ENCODE results near the gene FZD4.
"Not testable (repeated sequence)": the region's sequence is repeated elsewhere in the genome, so short reads cannot be mapped to it uniquely, and the experiment has no call there.

The FZD4 gene

DNA sequence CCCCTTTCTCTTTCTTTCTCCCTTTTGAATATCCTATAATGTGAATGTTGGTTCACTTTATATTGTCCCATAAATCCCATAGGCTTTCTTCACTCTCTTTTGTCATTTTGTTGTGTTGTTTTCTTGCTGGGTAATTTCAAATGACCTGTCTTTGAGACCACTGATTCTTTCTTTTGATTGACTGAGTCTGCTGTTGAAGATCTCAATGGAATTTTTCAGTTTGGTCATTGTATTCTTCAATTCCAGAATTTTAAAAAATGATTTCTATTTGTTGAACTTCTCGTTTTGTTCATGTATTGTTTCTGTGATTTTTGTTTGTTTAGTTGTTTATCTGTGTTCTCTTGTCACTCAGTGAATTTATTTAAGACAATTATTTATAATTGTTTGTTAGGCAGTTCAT lies 17.5 kb upstream of the FZD4 start:
- no peak for DNase-seq

DNA sequence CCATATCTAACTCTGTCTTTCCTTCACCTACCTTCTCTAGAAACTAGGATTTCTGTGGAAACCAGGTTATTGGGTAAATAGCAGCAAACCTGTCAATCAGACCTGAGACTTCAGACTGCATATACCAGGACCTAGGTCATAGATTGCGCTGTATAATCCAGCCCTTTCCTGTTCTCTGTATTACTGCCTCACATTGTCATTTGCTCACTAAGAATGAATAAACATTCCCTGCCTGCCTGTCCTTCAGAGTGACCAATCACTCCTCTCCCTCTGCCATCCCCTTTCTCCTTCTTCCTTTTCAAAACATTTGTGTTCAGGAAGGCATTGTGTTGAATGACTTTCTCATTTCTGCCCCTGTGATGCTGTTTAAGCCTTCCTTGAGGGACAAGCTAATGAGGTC lies 14.1 kb upstream of the FZD4 start:
- DNase-seq = no peak

DNA sequence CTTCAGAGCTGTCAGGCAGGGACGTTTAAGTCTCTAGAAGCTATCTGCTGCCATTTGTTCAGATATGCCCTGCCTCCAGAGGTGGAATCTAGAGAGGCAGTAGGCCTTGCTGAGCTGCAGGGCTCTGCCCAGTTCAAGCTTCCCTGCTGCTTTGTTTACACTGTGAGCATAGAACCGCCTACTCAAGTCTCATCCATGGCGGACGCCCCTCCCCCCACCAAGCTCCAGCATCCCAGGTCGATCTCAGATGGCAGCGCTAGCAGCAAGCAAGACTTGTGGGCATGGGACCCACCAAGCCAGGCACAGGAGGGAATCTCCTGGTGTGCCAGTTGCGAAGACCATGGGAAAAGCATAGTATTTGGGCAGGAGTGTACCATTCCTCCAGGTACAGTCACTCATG lies 12.4 kb upstream of the FZD4 start:
- not testable (repeated sequence) for DNase-seq

DNA sequence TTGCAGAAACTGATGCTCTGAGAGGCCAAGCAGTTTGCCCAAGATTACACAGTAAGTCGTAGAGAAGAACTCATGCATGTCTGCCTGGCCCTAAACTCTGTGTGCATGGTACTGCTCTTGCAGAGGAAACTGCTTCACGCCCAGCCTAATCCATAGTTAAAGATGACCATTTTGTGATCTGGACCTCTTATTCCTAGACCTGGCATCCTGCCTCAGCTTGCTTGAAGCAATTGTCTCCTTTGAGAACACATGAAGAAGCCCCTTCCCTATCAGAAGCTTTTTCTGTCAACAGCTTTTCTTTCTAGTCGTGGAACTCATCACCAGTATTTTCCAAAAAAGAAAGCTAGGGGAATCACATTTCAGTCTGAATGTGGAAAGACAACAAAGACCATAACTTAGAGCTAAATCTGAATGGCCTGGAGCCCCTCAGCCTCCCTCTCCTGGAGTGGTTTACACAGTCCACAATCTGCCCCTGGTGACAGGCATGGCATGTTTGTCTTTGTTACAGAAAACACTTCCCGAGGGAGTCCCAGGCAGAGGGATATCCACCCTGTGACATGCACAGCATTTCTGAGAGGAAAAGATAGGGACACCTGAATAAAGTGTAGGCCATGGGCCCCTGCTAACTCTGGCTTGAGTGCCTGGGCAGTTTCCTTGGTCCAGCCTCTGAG lies 2.9 kb upstream of the FZD4 start:
- DNase-seq = peak; percentile 16

DNA sequence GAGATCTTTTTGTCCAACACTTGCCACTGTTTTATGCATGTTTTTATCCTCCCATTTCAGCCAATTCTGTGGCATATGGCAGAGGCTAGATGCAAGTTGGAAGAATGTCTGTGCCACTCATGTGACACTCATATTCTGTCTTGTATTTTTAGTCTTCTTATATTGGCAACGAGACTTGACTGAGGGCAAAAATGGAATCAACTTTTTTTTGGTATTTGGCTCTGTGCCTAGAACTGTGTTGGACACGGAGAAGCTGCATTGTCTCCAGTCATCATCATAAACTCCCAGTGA lies 1.7 kb upstream of the FZD4 start:
- DNase-seq = no peak

DNA sequence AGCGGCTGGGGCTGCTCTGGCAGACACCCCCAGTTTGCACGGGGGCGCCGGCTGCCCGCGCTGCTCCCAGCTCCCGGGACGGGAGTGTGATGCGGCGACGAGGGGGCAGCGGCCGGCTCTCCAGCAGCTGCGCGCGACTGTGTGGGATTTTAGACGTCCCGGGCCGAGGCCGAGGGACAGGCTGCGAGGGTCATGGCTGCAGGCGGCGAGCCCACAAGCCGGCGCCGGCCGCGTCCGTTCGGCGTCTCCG lies 159 bp downstream of the FZD4 start:
- DNase-seq = no peak

DNA sequence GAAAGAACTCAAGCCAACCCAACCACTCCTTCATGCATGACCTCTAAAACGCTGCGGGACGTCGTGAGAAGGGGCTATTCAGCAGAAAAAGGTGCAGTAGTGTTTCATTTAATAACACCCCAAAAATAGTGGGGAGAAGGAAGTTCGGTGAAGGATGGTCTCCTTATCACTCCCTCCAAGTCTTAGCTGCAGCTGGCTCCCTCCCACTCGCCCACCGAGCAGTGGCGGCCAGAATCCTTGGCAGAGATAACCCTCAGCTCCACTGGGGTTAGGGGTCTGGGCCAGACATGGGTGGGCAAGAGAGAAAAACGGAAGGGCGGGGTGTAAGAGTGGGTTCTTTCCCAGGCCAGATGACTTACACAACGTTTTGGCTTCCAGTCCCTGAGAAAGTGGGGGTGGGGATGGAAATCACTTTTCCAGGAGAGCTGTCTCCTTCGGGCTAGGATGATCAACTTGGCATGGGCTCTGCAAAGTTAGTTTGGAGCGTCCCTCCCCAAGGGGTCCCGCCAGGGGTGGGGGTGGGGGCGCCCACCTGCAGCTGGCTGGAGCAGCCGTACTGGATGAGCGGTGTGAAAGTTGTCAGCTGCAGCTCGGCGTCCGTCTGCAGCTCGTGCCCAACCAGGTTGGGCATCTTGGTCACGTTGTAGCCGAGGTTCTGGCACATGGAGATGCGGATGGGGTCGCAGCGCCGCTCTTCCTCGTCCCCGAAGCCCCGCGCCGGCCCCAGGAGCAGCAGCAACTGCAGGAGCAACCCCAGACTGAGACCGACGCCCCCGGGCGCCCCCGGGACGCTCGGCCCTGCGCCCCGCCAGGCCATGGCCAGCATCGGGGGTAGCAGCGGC lies 705 bp downstream of the FZD4 start:
- no peak for DNase-seq

DNA sequence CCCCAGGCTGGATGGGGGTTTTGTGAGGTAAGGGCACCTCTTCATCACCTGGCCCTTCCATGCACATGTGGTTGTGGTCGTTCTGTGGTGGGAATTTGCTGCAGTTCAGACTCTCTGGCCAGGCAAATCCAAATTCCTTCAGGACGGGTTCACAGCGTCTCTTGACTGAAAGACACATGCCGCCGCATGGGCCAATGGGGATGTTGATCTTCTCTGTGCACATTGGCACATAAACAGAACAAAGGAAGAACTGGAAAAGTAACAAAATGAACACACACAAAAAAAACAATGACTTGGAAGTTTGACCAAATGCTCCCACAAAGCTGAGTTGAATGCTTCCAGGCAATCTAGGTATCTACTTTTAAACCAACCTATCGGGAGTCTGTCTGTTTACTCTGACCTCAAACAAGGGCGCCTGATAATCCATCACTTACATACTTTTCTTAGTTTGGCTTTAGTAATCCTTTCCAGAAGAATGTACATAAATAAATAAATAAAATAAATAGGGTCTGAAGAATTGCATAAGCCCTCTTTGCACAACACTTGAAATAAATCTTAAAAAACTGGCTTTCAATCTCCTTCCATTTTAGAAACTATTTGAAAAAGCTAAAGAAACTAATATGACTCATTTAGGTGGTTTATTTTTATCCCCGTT lies 2.8 kb downstream of the FZD4 start:
- DNase-seq = no peak

DNA sequence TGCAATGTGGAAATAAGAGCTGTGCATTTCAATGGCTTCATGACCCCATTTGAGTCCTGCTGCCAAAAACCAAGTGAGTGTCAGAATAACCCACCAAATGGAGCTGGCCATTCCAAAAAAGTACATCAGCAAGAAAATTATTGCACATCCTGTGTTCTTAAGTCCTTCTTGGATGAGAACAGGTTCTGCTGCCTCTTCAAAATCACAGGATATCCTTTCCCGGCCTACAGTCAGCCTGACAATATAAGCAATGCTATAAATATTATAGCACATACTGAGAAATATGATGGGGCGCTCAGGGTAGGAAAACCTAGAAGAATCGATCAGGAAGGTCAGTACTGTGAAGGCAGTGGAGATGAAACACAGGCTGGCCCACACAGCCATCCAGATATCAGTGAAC lies 3.5 kb downstream of the FZD4 start:
- DNase-seq = no peak

DNA sequence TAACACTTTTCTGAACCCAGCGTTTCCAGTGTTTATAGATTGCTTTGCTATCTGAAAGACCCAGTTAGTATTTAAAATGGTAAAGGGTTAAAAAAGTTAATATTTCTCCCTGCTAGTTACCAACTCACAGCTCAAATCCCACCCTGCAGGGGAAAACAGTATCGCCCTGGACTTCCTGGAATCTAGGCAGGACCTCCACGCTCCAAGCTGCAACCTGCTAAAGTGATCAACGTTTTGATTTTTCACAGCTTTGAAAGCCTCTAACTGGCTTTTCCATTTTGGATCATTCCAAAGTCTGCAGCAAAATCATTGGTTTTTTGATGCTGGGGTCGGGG lies 4.6 kb downstream of the FZD4 start:
- DNase-seq = no peak

DNA sequence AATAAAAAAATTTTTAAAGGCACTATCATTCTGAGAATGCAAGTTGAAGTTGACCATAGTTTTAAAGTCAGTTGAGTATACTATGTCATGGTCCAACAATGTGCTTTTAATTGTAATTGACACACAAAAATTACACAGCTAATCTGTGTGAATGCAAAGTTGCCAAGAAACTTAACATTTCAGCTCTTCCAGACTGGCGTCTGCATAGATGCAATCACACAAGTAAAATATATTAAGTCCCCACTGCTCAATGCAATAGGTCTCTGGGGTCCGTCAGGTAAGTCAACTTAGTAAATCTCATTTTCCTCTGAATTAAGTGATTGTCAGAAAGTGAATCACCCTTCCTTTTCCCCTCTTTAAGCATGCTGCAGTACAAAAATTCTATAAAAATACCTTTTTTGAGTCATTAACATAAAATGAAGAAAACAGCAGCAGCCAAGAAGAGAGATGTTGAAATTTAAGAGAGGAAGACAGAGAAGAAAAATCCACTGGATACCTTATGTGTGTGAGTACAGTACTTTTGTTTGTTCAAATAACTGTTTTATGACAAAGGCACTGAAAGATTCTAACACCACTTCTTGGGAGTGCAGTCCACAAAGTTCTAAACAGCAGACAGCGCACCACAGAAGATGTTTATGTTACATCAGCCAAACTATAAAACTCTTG lies 5.1 kb downstream of the FZD4 start:
- no peak for DNase-seq

DNA sequence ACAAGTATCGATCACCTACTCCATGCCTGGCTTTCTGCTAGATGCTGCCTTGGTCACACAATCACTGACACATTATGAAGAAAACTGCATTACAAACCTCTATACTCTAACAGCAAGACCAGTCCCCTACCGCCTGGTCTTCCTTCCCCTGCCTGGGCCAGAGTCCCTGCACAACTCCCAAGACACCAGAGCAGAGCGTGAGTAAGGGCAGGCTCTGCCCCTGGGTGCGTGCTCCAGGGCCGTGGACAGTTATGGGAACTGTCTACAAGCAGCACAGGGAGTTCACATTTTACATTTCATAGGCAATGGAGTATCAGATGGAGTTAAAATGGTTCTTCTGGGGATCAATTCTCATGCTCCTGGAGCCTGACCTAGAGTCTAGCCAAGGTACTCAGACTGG lies 6.5 kb downstream of the FZD4 start:
- no peak for DNase-seq

DNA sequence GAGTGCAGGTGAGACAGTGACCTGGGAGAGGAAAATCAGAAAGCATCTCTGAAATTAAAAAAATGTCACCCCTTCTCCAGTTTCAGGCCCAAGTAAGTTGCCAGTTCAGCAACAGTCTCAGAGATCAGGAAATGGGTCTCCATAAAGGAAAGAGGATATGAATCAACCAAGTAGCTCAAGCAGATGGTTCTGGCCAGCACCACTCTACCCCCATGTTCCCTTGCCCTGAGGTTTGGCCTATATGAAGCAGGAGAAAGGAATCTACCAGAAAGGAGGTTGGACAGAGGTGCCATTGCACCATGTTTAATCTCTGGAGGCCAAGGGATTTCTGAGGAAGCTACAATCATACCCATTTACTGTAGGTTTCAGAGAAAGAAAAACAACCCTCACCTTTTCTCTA lies 7.7 kb downstream of the FZD4 start:
- DNase-seq = no peak

DNA sequence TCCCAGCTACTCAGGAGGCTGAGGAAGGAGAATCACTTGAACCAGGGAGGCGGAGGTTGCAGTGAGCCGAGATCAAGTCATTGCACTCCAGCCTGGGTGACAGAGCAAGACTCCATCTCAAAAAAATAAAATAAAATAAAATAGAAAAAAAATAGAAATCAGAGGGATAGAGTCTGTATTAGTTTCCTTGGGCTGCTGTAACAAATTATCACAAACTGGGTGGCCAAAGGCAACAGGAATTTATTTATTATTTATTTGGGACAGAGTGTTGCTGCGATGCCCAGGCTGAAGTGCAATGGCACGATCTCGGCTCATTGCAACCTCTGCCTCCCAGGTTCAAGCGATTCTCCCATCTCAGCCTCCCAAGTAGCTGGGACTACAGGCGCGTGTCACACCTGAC lies 11.7 kb downstream of the FZD4 start:
- not testable (repeated sequence) for DNase-seq

DNA sequence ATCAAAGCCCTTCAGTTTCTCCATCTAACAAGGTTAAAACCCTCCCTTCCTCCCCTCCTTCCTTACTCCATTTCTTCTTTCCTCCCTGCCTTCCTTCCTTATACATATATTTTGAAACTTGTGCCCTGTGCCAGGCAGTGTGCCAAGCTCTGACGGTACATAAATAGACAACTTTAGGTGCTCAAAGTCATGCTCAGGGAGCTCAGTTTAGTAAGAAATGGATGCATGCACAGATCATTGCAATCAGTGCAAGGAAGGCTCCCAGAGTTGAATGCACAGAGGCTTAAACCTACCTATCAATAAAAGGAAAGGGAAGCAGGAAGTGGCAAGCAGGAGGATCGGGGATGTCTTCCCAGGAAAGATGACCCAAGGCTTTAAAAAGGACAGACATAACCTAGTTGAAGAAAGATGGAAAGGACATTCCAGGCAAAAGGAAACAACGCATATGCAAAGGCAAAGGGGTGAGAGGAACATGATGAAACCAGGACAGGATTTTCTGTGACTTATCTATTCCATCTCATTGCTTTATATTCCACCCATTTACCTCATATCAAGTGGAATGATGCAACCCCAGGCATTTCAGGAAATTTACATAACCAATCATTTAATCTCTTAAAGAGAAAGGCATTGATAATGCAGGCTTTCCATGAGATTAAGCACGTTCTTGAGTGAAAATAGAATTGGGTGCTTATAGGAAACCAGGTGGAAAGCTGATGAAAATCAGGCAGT lies 13.2 kb downstream of the FZD4 start:
- no peak for DNase-seq

DNA sequence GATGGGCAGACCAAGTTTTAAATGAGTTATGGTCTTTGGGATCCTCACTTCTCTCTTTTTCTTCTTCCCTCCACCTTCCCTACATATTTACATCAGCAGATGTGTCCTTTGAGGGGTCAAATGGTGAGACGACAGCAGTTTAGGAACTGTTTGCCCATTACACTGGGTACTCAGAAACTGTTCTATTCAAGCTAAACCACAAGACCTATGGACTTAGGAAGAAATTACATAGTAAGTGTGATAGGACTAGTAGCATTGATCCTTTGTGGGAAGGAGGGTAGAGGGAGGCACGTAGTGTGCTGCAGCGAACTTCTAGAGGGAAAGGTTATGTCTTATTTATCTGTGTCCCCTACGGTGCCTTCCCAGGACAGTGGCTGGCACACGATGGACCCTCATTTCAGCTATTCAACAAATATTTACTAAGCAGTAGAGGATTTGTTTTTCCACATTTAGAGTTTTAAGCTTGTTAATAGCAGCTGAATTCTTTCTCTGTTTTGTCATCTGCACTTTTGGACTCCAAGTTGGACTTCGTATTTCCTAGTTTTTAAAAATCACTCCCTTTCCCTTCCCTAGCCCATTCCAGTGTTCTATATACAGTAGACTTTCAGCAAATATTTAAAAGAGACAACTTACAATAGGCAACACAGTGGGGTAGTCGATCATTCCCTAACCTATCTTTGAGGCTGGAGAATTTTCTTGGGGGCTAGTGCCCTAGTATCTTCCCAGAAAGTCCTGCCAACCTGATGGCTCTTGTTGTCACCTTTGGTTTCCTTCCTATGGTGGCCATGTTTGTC lies 13.9 kb downstream of the FZD4 start:
- no peak for DNase-seq

DNA sequence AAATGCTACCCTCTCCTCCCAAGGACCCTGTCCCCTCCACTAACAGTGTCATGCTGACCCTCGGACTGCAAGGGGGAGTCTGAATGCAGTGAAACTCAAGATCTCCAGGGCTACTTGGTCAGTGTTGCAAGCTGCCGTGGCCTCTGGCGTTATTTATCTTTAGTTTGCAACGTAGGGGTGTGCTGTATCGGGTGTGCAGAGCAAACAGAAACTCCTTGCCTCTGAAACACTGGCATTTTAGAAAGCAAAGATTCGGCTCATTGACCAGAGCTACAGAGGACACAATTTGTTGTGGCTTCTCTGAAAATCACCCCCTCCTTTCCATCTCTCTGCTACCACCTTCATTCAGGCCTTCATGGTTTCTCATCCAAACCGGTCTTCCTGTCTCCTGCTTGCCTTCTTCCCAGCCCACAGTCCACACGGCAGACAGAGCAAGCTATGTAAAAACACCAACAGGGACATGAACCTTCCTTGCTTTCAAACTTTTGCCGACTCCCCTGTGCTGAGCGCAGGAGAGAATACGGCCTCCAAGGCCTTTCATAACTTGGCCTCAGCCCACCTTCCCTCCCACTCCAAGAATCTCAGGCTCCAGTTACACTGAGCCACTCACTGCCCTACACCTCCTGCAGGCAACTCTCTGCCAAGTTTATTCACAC lies 14.9 kb downstream of the FZD4 start:
- no peak for DNase-seq

DNA sequence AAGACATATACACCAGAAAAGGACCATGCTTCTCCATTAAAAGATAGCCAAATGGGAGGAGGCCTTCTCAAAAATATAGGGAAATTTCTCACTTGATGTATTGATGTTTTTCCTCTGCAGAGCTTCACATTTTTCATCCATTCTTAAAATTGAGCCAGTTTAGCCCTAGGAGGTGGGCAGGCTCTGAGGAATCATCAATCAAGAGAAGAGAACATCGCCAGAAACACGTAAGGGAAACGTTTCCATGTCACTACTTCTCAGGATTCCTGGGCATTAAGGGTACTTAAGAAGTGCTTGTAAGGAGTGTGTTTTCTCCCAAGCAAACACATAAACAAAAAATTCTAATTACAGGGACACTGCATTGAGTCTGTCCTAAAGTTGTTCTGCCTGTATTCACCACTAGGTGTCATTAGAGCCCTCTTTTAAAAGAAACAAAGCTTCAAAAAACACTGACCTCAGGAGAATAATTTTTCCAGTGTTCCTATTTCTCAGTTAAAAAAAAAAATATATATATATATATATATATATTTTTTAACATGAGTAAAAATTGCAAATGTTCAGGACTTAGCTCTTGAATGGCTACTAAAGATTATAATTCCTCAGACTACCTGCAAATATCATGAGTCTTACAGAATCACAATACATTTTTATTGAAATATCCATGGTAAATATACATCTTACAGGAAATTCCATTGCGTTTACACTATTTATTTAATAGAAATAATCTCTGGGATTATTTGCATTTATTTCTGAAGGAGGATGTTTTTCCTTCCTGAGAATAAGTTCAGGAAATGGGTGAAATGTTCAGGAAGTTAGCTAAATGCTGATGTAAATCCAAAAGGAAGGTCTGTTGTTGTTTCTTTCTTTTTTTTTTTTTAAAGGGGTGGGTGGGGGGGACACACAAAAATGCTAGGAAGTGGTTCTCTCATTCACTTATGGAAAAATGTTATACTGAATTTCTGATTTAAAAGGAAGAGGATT lies 16.0 kb downstream of the FZD4 start:
- peak; percentile 31 for DNase-seq

DNA sequence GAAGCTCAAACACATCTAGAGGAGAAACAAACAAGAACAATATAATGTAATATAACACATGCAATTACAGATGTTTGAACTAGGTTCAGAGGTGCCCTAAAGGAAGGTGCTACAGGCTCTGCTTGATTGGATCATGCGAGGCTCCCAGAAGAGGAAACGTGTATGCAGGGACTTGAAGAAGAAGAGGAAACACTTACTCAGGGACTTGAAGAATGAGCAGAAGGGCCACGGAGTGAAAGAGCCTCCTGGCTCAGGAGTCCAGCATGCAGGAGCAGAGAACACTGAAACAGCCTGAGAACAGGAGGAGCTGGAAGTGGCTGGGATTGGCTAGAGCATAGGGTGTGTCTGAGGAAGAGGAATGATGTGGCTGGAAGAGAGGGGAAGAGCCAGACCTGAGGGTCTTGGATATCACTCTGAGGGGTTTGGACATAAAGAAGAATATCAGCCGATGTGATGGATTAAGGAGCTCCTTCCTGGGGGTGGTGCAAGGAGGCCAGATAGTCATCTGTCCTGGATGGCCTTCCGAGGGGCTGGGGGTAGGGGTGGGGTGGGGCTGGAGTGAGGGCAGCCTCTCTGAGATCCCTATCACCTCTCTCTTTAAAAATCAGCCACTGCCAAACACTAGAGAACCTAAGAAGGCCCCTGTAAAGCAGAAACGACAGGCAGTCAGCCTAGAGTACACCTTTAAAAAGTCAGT lies 16.8 kb downstream of the FZD4 start:
- no peak for DNase-seq

DNA sequence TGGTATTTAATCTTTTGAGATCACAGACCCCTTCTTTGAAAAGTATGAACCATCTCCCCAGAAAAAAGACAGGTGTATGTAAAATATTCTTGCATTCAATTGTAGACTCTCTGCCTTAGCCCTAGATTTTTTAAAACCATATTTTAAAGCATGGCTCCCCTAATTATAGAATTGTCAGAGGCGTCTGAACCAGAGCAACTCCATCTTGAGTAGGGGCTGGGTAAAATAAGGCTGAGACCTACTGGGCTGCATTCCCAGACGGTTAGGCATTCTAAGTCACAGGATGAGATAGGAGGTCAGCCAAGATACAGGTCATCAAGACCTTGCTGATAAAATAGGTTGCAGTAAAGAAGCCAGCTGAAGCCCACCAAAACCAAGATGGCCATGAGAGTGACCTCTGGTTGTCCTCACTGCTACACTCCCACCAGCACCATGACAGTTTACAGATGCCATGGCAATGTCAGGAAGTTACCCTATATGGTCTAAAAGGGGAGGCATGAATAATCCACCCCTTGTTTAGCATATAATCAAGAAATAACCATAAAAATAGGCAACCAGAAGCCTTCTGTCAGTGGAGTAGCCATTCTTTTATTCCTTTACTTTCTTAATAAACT lies 17.9 kb downstream of the FZD4 start:
- DNase-seq = not testable (repeated sequence)

Measured in NCI-H1436 (cell line).